Dermis microvascular lymphatic vessel endothelial cell (primary cell): Measurements from ENCODE around the gene ARRB1. TPM values are rescaled to one million over a fixed set of nuclear protein-coding genes. Genes with fewer than 3 reads are reported as not detected.
"Not testable (repeated sequence)": the region's sequence is repeated elsewhere in the genome, so short reads cannot be mapped to it uniquely, and the experiment has no call there.

Experiments
- DNase-seq, 2 donors: peaks; one replicate each; pipeline versions ENCODE4 v3.0.0 to v3.0.0-alpha.2; 2010; ENCODE audit warnings: low read depth in 2 of 2
- total RNA-seq: library from RNA; depleted of rRNA; stranded (reverse); fragments of >200 nt; gene quantifications from 2 replicates; pipeline ENCODE4 v1.2.1, GENCODE V29; 2014

ARRB1 gene
- total RNA-seq: 167 and 260 TPM in 2 replicates

GRCh38 chr11:75351541-75351790 is at the start of gene ARRB1:
Gene ARRB1 (minus strand): TSS chr11:75351661. CDS start chr11:75351607, 54 bp downstream.
- DNase-seq: no peak

- peak in 1 of 2 donors; percentile 23 for DNase-seq
Observed at GRCh38 chr11:75400146-75400865, 48.8 kb upstream of the ARRB1 start.

GRCh38 chr11:75399344-75400145 is 48.1 kb upstream of the ARRB1 start, which contains the start of gene RPS3:
Gene RPS3 (plus strand): TSS chr11:75399518. CDS start chr11:75399548, 30 bp downstream.
- DNase-seq: peak; percentile 84 to 92

- no peak for DNase-seq
Observed at GRCh38 chr11:75398906-75399305, 47.4 kb upstream of the ARRB1 start.

GRCh38 chr11:75394085-75394840 is 42.8 kb upstream of the ARRB1 start:
- no peak for DNase-seq

GRCh38 chr11:75389925-75390324 is 38.5 kb upstream of the ARRB1 start:
- no peak for DNase-seq

- no peak for DNase-seq
Observed at GRCh38 chr11:75389276-75389605, 37.8 kb upstream of the ARRB1 start.

GRCh38 chr11:75388386-75389275 is 37.2 kb upstream of the ARRB1 start:
- peak; percentile 87 to 90 for DNase-seq

GRCh38 chr11:75387736-75388294 is 36.4 kb upstream of the ARRB1 start:
- no peak for DNase-seq

GRCh38 chr11:75386942-75387630 is 35.6 kb upstream of the ARRB1 start:
- no peak for DNase-seq

GRCh38 chr11:75384438-75385080 is 33.1 kb upstream of the ARRB1 start:
- DNase-seq: peak; percentile 39 to 76

GRCh38 chr11:75383246-75383645 is 31.8 kb upstream of the ARRB1 start:
- DNase-seq: no peak

- no peak for DNase-seq
Observed at GRCh38 chr11:75380716-75381420, 29.4 kb upstream of the ARRB1 start.

GRCh38 chr11:75380245-75380644 is 28.8 kb upstream of the ARRB1 start:
- no peak for DNase-seq

- DNase-seq: not testable (repeated sequence)
Observed at GRCh38 chr11:75378776-75379175, 27.3 kb upstream of the ARRB1 start.

- no peak for DNase-seq
Observed at GRCh38 chr11:75376175-75376574, 24.7 kb upstream of the ARRB1 start.

GRCh38 chr11:75375626-75376025 is 24.2 kb upstream of the ARRB1 start:
- DNase-seq: no peak

GRCh38 chr11:75374646-75375045 is 23.2 kb upstream of the ARRB1 start:
- no peak for DNase-seq

- DNase-seq: no peak
Observed at GRCh38 chr11:75373201-75373600, 21.7 kb upstream of the ARRB1 start.
